AG04450 (cell line): ENCODE data around the gene TINAGL1. TPM values are rescaled to one million over a fixed set of nuclear protein-coding genes. Genes with fewer than 3 reads are reported as not detected.
A peak's percentile ranks its signal among the peaks of the same experiment; 100 is the strongest.

Source experiments
- CTCF ChIA-PET: fragments of 300-600, 350-600 bp; formaldehyde crosslinking; extraction: SDS; loops from one replicate; lab custom pipeline; 2022; ENCODE audit warnings: antibody characterized with exemption, inconsistent platforms; lab: Charles Lee
- POLR2A ChIA-PET: fragments of 350-600 bp; formaldehyde crosslinking; extraction: SDS; loops from one replicate; lab custom pipeline; 2021; ENCODE audit warnings: antibody characterized with exemption, inconsistent platforms; lab: Yijun Ruan, JAX
- DNase-seq: peaks from one replicate; pipeline ENCODE4 v3.0.0-alpha.2; 2011; ENCODE audit warnings: low read depth, low spot score
- H3K27ac ChIP-seq: one replicate; pipeline ENCODE4 v1.5.1; 2012; ENCODE audit warnings: low read depth, low read length, control low read depth
- H3K27me3 ChIP-seq: one replicate; pipeline ENCODE4 v1.6.0; 2012; ENCODE audit warnings: low read length; ENCODE audit not compliant: control insufficient read depth, insufficient read depth
- H3K4me3 ChIP-seq: 2 replicates; pipeline ENCODE4 v1.5.1; 2011; ENCODE audit warnings: mild to moderate bottlenecking, low read depth, low read length, control low read depth
- H3K9me3 ChIP-seq: 2 replicates; pipeline ENCODE4 v1.5.1; 2012; ENCODE audit warnings: low read length; ENCODE audit not compliant: control insufficient read depth, insufficient read depth
- CTCF ChIP-seq: IDR thresholded peaks from 2 replicates; pipeline ENCODE4 v1.5.1; 2011; ENCODE audit warnings: low read depth, low read length, control low read depth, inconsistent platforms
- polyA plus RNA-seq: library from polyadenylated mRNA; depleted of rRNA; stranded (reverse); fragments of >200 nt; gene quantifications from 2 replicates; pipeline ENCODE4 v1.2.3, GENCODE V29; 2011

Gene TINAGL1
- polyA plus RNA-seq, 1 experiment, result 0.36 TPM

GRCh38 chr1:31615939-31616338, 39.6 kb downstream of the TINAGL1 start:
- H3K27ac ChIP-seq, result no peak overlapping the region
- ChIA-PET POLR2A (interaction anchor here (0.6 to 0.7 kb wide), 2 partner anchors 37 to 144 kb away, joined by 4 to 5 read pairs; no protein-coding TSS in a partner anchor), CTCF (no interaction called here)
- peaks cover 21% of the 10 kb centered on the region for H3K27me3 ChIP-seq
- no peak overlapping the region for H3K4me3 ChIP-seq
- DNase-seq, result no peak
- TF ChIP-seq CTCF, result no peak
- no peaks in the 10 kb centered on the region; the same call in 1 of the 2 replicates for H3K9me3 ChIP-seq

- Histone ChIP-seq H3K9me3 (no peaks in the 10 kb centered on the region; the same call in 1 of the 2 replicates), H3K4me3 (peak within 1 kb of the TSS; percentile 54), H3K27me3 (peaks cover 21% of the 10 kb centered on the region), H3K27ac (no peak within 1 kb of the TSS)
- no peak for DNase-seq
- TF ChIP-seq CTCF, result no peak
- ChIA-PET CTCF (interaction anchor here (0.6 to 3.2 kb wide), 12 partner anchors 8 to 60 kb away, joined by 3 to 29 read pairs (median 4); no protein-coding TSS in a partner anchor), POLR2A (interaction anchor here (0.7 to 1.3 kb wide), 2 partner anchors 27 to 222 kb away, joined by 3 to 12 read pairs; partner anchors contain the start of gene PEF1)
These were observed 41.1 kb downstream of the TINAGL1 start, which contains the start of gene HCRTR1 for GRCh38 chr1:31617218-31617915. HCRTR1 (plus strand) TSS chr1:31617689; CDS start chr1:31619193, 1,504 bp downstream.

- peak; percentile 77 for TF ChIP-seq CTCF
- POLR2A ChIA-PET, result interaction anchor here (1.3 kb wide), 1 partner anchor 27 kb away, joined by 3 read pairs; the partner anchor contains the start of gene PEF1
- DNase-seq, result no peak
- H3K27ac ChIP-seq, result no peak overlapping the region
- H3K4me3 ChIP-seq, result peak overlapping the region; percentile 54
- H3K9me3 ChIP-seq, result no peaks in the 10 kb centered on the region; the same call in 1 of the 2 replicates
- CTCF ChIA-PET, result interaction anchor here (0.6 to 3.2 kb wide), 22 partner anchors 9 to 1194 kb away, joined by 3 to 29 read pairs (median 4); partner anchors contain the start of gene PEF1
- peaks cover 21% of the 10 kb centered on the region for H3K27me3 ChIP-seq
These were observed 41.8 kb downstream of the TINAGL1 start for GRCh38 chr1:31617916-31618746.

- ChIA-PET CTCF (interaction anchor here (0.6 to 3.2 kb wide), 21 partner anchors 10 to 1193 kb away, joined by 3 to 29 read pairs (median 4); partner anchors contain the start of gene PEF1), POLR2A (no interaction called here)
- H3K27me3 ChIP-seq, result peaks cover 21% of the 10 kb centered on the region
- H3K27ac ChIP-seq, result no peak overlapping the region
- H3K4me3 ChIP-seq, result no peak overlapping the region
- TF ChIP-seq CTCF, result no peak
- H3K9me3 ChIP-seq, result no peaks in the 10 kb centered on the region; the same call in 1 of the 2 replicates
- no peak for DNase-seq
These were observed 42.9 kb downstream of the TINAGL1 start for GRCh38 chr1:31618916-31619846.
